K562 (cell line): Measurements from ENCODE around the gene PRRT1. TPM values are rescaled to one million over a fixed set of nuclear protein-coding genes. Genes with fewer than 3 reads are reported as not detected.
A peak's percentile ranks its signal among the peaks of the same experiment; 100 is the strongest.

ENCODE experiments used
- CREB3L1 ChIP-seq: fragments of 450-650 bp; IDR thresholded peaks from 2 replicates; pipeline ENCODE4 v1.6.1; 2014; ENCODE audit warnings: low read depth, mild to moderate bottlenecking, moderate library complexity, borderline replicate concordance
- FOSL1 ChIP-seq: fragments of 200-800 bp; sonication (Bioruptor generic); conservative IDR thresholded peaks from 2 replicates; pipeline ENCODE4 v1.6.1; 2016; ENCODE audit warnings: missing genetic modification characterization, missing compliant biosample characterization
- GATAD2B ChIP-seq: fragments of 450-650 bp; IDR thresholded peaks from 2 replicates; pipeline ENCODE4 v1.6.1; 2017; ENCODE audit warnings: mild to moderate bottlenecking, borderline replicate concordance
- HMGN3 ChIP-seq: IDR thresholded peaks from 2 replicates; pipeline ENCODE4 v1.6.1; 2011; ENCODE audit warnings: borderline replicate concordance, low read depth, mild to moderate bottlenecking, mixed read lengths, low read length; ENCODE audit not compliant: insufficient read length; ENCODE audit errors: extremely low read depth
- KLF10 ChIP-seq: fragments of 250-450 bp; sonication (Bioruptor Pico); IDR thresholded peaks from 2 replicates; pipeline ENCODE4 v1.6.1; 2021; ENCODE audit warnings: matching md5 sums
- KLF6 ChIP-seq: fragments of 250-450 bp; sonication (Bioruptor Pico); IDR thresholded peaks from 2 replicates; pipeline ENCODE4 v1.4.0; 2020; ENCODE audit warnings: mild to moderate bottlenecking, moderate library complexity, borderline replicate concordance
- MCM5 ChIP-seq: fragments of 450-650 bp; IDR thresholded peaks from 2 replicates; pipeline ENCODE4 v1.6.1; 2016; ENCODE audit warnings: low read depth
- MXI1 ChIP-seq: IDR thresholded peaks from 2 replicates; pipeline ENCODE4 v1.6.1; 2011; ENCODE audit warnings: low read depth, mild to moderate bottlenecking, improper control_type of control experiment, low read length
- NFATC3 ChIP-seq: fragments of 450-650 bp; IDR thresholded peaks from 2 replicates; pipeline ENCODE4 v1.6.1; 2017; ENCODE audit warnings: mild to moderate bottlenecking
- NUFIP1 ChIP-seq: fragments of 450-650 bp; IDR thresholded peaks from 2 replicates; pipeline ENCODE4 v1.6.1; 2018; ENCODE audit not compliant: partially characterized antibody
- PML ChIP-seq: IDR thresholded peaks from 2 replicates; pipeline ENCODE4 v1.6.1; 2012; ENCODE audit warnings: low read length, inconsistent platforms
- RBFOX2 ChIP-seq: fragments of 200-400 bp; formaldehyde crosslinking; IDR thresholded peaks from 2 replicates; pipeline ENCODE4 v1.6.1; 2017; ENCODE audit warnings: low read depth, mild to moderate bottlenecking, low read length, moderate library complexity
- RBM14 ChIP-seq: fragments of 200-400 bp; formaldehyde crosslinking; IDR thresholded peaks from 2 replicates; pipeline ENCODE4 v1.6.1; 2018; ENCODE audit warnings: low read depth, mild to moderate bottlenecking, low read length, moderate library complexity, borderline replicate concordance; ENCODE audit not compliant: insufficient read depth
- RBM17 ChIP-seq: fragments of 200-400 bp; formaldehyde crosslinking; IDR thresholded peaks from 2 replicates; pipeline ENCODE4 v1.6.1; 2017; ENCODE audit warnings: low read depth, mild to moderate bottlenecking, low read length, borderline replicate concordance
- RBM34 ChIP-seq: fragments of 200-400 bp; formaldehyde crosslinking; IDR thresholded peaks from 2 replicates; pipeline ENCODE4 v1.6.1; 2018; ENCODE audit warnings: low read length, borderline replicate concordance; ENCODE audit not compliant: insufficient read depth
- RNF219 ChIP-seq: fragments of 250-450 bp; sonication (Bioruptor Pico); IDR thresholded peaks from 2 replicates; pipeline ENCODE4 v1.5.0; 2022; ENCODE audit warnings: mild to moderate bottlenecking
- TBL1XR1 ChIP-seq, 2 experiments: IDR thresholded peaks; 2 replicates each; pipeline ENCODE4 v1.6.1; 2012; ENCODE audit warnings: improper control_type of control experiment in 2 of 2, low read length in 2 of 2, mild to moderate bottlenecking in 1 of 2
- TCF3 ChIP-seq: sonication (generic); formaldehyde crosslinking; IDR thresholded peaks from 2 replicates; pipeline ENCODE4 v1.4.0; 2020; ENCODE audit warnings: mild to moderate bottlenecking, missing genetic modification reagents
- TCFL5 ChIP-seq: fragments of 250-450 bp; sonication (Bioruptor Pico); conservative IDR thresholded peaks from 2 replicates; pipeline ENCODE4 v1.6.1; 2021; ENCODE audit warnings: mild to moderate bottlenecking, moderate library complexity, matching md5 sums
- THRB ChIP-seq: fragments of 450-650 bp; formaldehyde crosslinking; conservative IDR thresholded peaks from 2 replicates; pipeline ENCODE4 v1.4.0; 2022; ENCODE audit warnings: mild to moderate bottlenecking, missing genetic modification characterization
- TRIM24 ChIP-seq, 2 experiments: fragments of 450-650 bp; IDR thresholded peaks; 2 replicates each; pipeline ENCODE4 v1.6.1; 2016
- YY1 ChIP-seq, 3 experiments: IDR thresholded peaks; 2 replicates each; pipeline ENCODE4 v1.6.1; 2011; ENCODE audit warnings: low read length in 2 of 3, mild to moderate bottlenecking in 2 of 3, moderate library complexity in 2 of 3, borderline replicate concordance in 1 of 3, control low read depth in 1 of 3, low read depth in 1 of 3; ENCODE audit not compliant: insufficient read depth in 3 of 3, insufficient replicate concordance in 2 of 3, control insufficient read depth in 1 of 3, insufficient read length in 1 of 3; ENCODE audit errors: extremely low read depth in 1 of 3
- ZBTB7A ChIP-seq: IDR thresholded peaks from 2 replicates; pipeline ENCODE4 v1.6.1; 2011; ENCODE audit warnings: low read depth, mild to moderate bottlenecking, low read length, moderate library complexity, borderline replicate concordance; ENCODE audit not compliant: control insufficient read depth
- ZKSCAN8 ChIP-seq: fragments of 200-800 bp; sonication (Bioruptor generic); IDR thresholded peaks from 2 replicates; pipeline ENCODE4 v1.6.1; 2016; ENCODE audit warnings: missing genetic modification characterization, missing compliant biosample characterization
- polyA plus RNA-seq, 8 experiments: library from polyadenylated mRNA; depleted of rRNA in 4 of 8; stranded (reverse) in 5 of 8; unstranded in 3 of 8; fragments of >200 nt; fragmentation: Nextera tagmentation in 2 of 8; fragmentation: Illumina TruSeq in 1 of 8; extraction: Ambion mirVana in 2 of 8; extraction: Trizol in 1 of 8; gene quantifications; 2 replicates each; pipeline versions ENCODE4 v1.2.1 to v1.2.3, GENCODE V29; 2011 to 2014; ENCODE audit warnings: inconsistent platforms in 1 of 8, missing spikeins in 1 of 8
- total RNA-seq, 7 experiments: library from RNA; depleted of rRNA in 6 of 7; stranded (reverse); fragments of >200 nt in 6 of 7; fragmentation: Illumina TruSeq in 2 of 7; extraction: Trizol in 2 of 7; gene quantifications; 2 replicates each; pipeline versions ENCODE4 v1.2.1 to v1.2.3, GENCODE V29; 2011 to 2021; ENCODE audit warnings: low replicate concordance in 1 of 7

PRRT1 gene
- total and polyA plus RNA-seq, 9 of the 15 experiments (the other 6 are each of a cell fraction or from before 2014, with no cell fraction given): 0.14 to 3.5 (median 0.41) TPM

GRCh38 chr6:32131439-32131948 is 20.2 kb downstream of the PRRT1 start (continued):
- TF ChIP-seq ZBTB7A (no peak; the same call in 1 of the 2 replicates), PML (peak; percentile 99), KLF6 (CRISPR knock-in tag) (peak; percentile 49; the same call in 1 of the 2 replicates), ZKSCAN8 (CRISPR knock-in tag) (no peak; the same call in 1 of the 2 replicates), RBM14 (no peak), RBFOX2 (no peak), TBL1XR1 (IDR thresholded peaks at IDR 0.05; ENCODE audit: low read length in 2 of 2) (peak; percentile 60 to 97; a peak in 3 of 4 replicates), CREB3L1 (peak; percentile 32; the same call in 1 of the 2 replicates), RBM17 (no peak), HMGN3 (peak; percentile 100), TCF3 (CRISPR knock-in tag) (peak; percentile 100), YY1 (IDR thresholded peaks at IDR 0.05; ENCODE audit: borderline replicate concordance in 1 of 3, control insufficient read depth in 1 of 3, extremely low read depth in 1 of 3, insufficient read depth in 3 of 3, insufficient read length in 1 of 3, insufficient replicate concordance in 2 of 3, low read depth in 1 of 3, low read length in 2 of 3) (peak in 1 of 3 experiments; percentile 29), THRB (CRISPR knock-in tag) (peak; percentile 86), NUFIP1 (no peak), MCM5 (no peak), TRIM24 (IDR thresholded peaks at IDR 0.05) (peak; percentile 96), TCFL5 (CRISPR knock-in tag) (no peak), RNF219 (CRISPR knock-in tag) (no peak), RBM34 (no peak), KLF10 (no peak), MXI1 (peak; percentile 80; the same call in 1 of the 2 replicates), FOSL1 (no peak; the same call in 1 of the 2 replicates), GATAD2B (no peak; the same call in 1 of the 2 replicates), NFATC3 (0 out of 2 replicates have a peak, but pooled peaks have one; percentile 84)
